ENCODE data around the gene MTMR8. TPM values are rescaled to one million over a fixed set of nuclear protein-coding genes. Genes with fewer than 3 reads are reported as not detected.

Gene MTMR8
- total and polyA plus RNA-seq, 2 donors (not counting 1 experiment from before 2014, with no cell fraction given), result 0.07 to 0.66 TPM

DNA sequence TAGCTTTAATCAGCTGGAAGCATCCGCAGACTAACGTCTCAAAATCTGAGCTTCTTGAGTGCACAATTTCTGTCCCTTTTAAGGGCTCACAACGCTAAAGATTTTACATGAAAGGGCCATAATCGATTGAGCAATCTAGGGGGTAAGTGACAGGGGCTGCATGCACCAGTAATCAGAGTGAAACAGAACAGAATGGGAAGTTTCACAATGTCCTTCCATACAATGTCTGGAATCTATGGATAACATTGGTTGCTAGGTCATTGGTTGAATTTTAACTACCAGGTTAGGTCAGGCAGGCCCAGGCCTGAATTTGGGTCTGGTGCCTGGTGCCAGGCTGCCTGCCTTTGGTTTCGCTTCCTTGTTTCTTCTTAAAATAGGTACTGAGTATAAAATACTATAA, 42.0 kb upstream of the MTMR8 start:
- Histone ChIP-seq H2AFZ (ENCODE audit: low read length) (no peak overlapping the region), H3K4me2 (ENCODE audit: extremely low read depth, insufficient read depth, low read length) (no peak overlapping the region), H4K20me1 (ENCODE audit: control insufficient read depth, extremely low read depth, insufficient read depth, low read length) (no peaks in the 10 kb centered on the region), H3K36me3 (ENCODE audit: control insufficient read depth, insufficient read depth, low read length) (no peaks in the 10 kb centered on the region), H3K9ac (ENCODE audit: insufficient read depth, low read length) (no peak overlapping the region), H3K4me1 (ENCODE audit: control insufficient read depth, extremely low read depth, insufficient read depth, low read length) (no peaks in the 10 kb centered on the region), H3K9me3 (ENCODE audit: control insufficient read depth, insufficient read depth, low read depth, low read length) (no peaks in the 10 kb centered on the region), H3K27me3 (ENCODE audit: control insufficient read depth, insufficient read depth, low read length) (no peaks in the 10 kb centered on the region), H3K79me2 (ENCODE audit: control insufficient read depth, insufficient read depth, low read length) (no peaks in the 10 kb centered on the region), H3K4me3 (replicated peaks in 1 of 4; ENCODE audit: control extremely low read depth in 1 of 4, insufficient read depth in 1 of 4, low read depth in 3 of 4, low read length in 4 of 4) (no peak overlapping the region), H3K27ac (ENCODE audit: insufficient read depth, low read length) (no peak overlapping the region)
- TF ChIP-seq CTCF (conservative IDR thresholded peaks at IDR 0.05 in 1 of 2, IDR thresholded peaks at IDR 0.05 in 1 of 2; ENCODE audit: low read depth in 1 of 2, low read length in 2 of 2) (no peak), EZH2 (IDR thresholded peaks at IDR 0.05; ENCODE audit: low read length, missing control alignments) (no peak)
- no peak for DNase-seq (ENCODE audit: low read depth in 2 of 2)

DNA sequence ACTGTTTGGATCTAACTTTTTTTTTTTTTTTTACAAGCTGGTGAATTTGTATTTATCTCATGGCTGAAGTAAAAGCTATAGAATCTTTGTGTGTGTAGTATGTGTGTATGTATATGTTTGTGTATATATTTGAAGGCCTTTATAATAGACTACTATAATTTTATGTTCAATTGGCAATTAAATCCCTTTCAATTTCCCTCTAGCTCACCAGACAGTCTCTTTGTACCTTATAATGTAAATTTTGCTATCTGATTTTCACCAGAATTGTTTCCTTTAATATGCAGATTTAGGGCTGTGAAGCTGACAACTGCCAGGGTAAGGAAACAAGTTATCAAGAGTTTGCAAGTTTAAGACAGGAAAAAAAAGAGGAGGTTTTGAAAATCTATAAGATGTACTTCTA, 33.1 kb upstream of the MTMR8 start:
- TF ChIP-seq CTCF (conservative IDR thresholded peaks at IDR 0.05 in 1 of 2, IDR thresholded peaks at IDR 0.05 in 1 of 2; ENCODE audit: low read depth in 1 of 2, low read length in 2 of 2) (no peak), EZH2 (IDR thresholded peaks at IDR 0.05; ENCODE audit: low read length, missing control alignments) (no peak)
- no peaks in the 10 kb centered on the region for H3K36me3 ChIP-seq (ENCODE audit: control insufficient read depth, insufficient read depth, low read length)
- H3K4me1 ChIP-seq (ENCODE audit: control insufficient read depth, extremely low read depth, insufficient read depth, low read length), result no peaks in the 10 kb centered on the region
- no peak overlapping the region for H3K9ac ChIP-seq (ENCODE audit: insufficient read depth, low read length)
- H3K4me3 ChIP-seq (replicated peaks in 1 of 4; ENCODE audit: control extremely low read depth in 1 of 4, insufficient read depth in 1 of 4, low read depth in 3 of 4, low read length in 4 of 4), result no peak overlapping the region
- H3K79me2 ChIP-seq (ENCODE audit: control insufficient read depth, insufficient read depth, low read length), result no peaks in the 10 kb centered on the region
- no peak overlapping the region for H3K27ac ChIP-seq (ENCODE audit: insufficient read depth, low read length)
- DNase-seq (ENCODE audit: low read depth in 2 of 2), result no peak
- H3K9me3 ChIP-seq (ENCODE audit: control insufficient read depth, insufficient read depth, low read depth, low read length), result no peaks in the 10 kb centered on the region
- no peaks in the 10 kb centered on the region for H3K27me3 ChIP-seq (ENCODE audit: control insufficient read depth, insufficient read depth, low read length)
- no peaks in the 10 kb centered on the region for H4K20me1 ChIP-seq (ENCODE audit: control insufficient read depth, extremely low read depth, insufficient read depth, low read length)
- no peak overlapping the region for H2AFZ ChIP-seq (ENCODE audit: low read length)
- no peak overlapping the region for H3K4me2 ChIP-seq (ENCODE audit: extremely low read depth, insufficient read depth, low read length)

DNA sequence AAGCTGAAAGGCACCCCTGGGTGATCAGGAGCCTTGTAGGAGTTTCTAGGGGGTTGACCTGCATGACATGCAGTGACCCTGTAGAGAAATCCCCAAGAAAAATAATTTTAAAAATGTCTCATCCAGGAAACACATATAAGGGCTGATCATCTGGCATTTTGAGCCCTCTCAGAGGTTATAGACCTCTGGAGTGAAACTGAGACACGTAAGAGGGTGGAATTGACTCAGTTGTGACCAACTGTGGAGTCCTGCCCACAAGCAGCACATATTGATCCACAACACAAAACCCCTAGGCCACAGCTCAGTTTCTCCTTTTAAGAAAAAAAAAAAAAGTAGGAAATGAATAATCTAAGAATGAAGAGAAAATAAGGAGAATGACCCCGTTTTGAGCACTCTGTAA, 32.5 kb upstream of the MTMR8 start:
- no peak for TF ChIP-seq CTCF (conservative IDR thresholded peaks at IDR 0.05 in 1 of 2, IDR thresholded peaks at IDR 0.05 in 1 of 2; ENCODE audit: low read depth in 1 of 2, low read length in 2 of 2)
- H3K9ac ChIP-seq (ENCODE audit: insufficient read depth, low read length), result no peak overlapping the region
- no peaks in the 10 kb centered on the region for H3K4me1 ChIP-seq (ENCODE audit: control insufficient read depth, extremely low read depth, insufficient read depth, low read length)
- no peak overlapping the region for H2AFZ ChIP-seq (ENCODE audit: low read length)
- H3K27me3 ChIP-seq (ENCODE audit: control insufficient read depth, insufficient read depth, low read length), result no peaks in the 10 kb centered on the region
- no peaks in the 10 kb centered on the region for H3K9me3 ChIP-seq (ENCODE audit: control insufficient read depth, insufficient read depth, low read depth, low read length)
- H3K36me3 ChIP-seq (ENCODE audit: control insufficient read depth, insufficient read depth, low read length), result no peaks in the 10 kb centered on the region
- no peak overlapping the region for H3K4me2 ChIP-seq (ENCODE audit: extremely low read depth, insufficient read depth, low read length)
- H3K27ac ChIP-seq (ENCODE audit: insufficient read depth, low read length), result no peak overlapping the region
- no peak for DNase-seq (ENCODE audit: low read depth in 2 of 2)
- H3K4me3 ChIP-seq (replicated peaks in 1 of 4; ENCODE audit: control extremely low read depth in 1 of 4, insufficient read depth in 1 of 4, low read depth in 3 of 4, low read length in 4 of 4), result no peak overlapping the region
- H3K79me2 ChIP-seq (ENCODE audit: control insufficient read depth, insufficient read depth, low read length), result no peaks in the 10 kb centered on the region
- H4K20me1 ChIP-seq (ENCODE audit: control insufficient read depth, extremely low read depth, insufficient read depth, low read length), result no peaks in the 10 kb centered on the region
